Mucosa of stomach (tissue), 1 donor: ENCODE results near the gene MPDZ.

Experiments
- H3K27me3 ChIP-seq: one replicate; pipeline ENCODE4 v1.7.0; 2013; ENCODE audit warnings: mild to moderate bottlenecking, low read length; ENCODE audit not compliant: control insufficient read depth, insufficient read depth
- H3K36me3 ChIP-seq: one replicate; pipeline ENCODE4 v1.7.0; 2013; ENCODE audit warnings: low read length; ENCODE audit not compliant: control insufficient read depth, insufficient read depth
- H3K4me1 ChIP-seq: one replicate; pipeline ENCODE4 v1.7.0; 2013; ENCODE audit warnings: mild to moderate bottlenecking, low read length; ENCODE audit not compliant: control insufficient read depth, insufficient read depth
- H3K4me3 ChIP-seq: one replicate; pipeline ENCODE4 v1.7.0; 2013; ENCODE audit warnings: low read length
- H3K9ac ChIP-seq: one replicate; pipeline ENCODE4 v1.7.0; 2013; ENCODE audit warnings: mild to moderate bottlenecking, low read length, moderate library complexity
- H3K9me3 ChIP-seq: one replicate; pipeline ENCODE4 v1.7.0; 2013; ENCODE audit warnings: mild to moderate bottlenecking, low read length, moderate library complexity; ENCODE audit not compliant: control insufficient read depth
- donor health status: Pancreatic carcinoma.

The MPDZ gene

GRCh38 chr9:13171261-13171660 is 108.2 kb downstream of the MPDZ start:
- H3K4me1 ChIP-seq, result no peaks in the 10 kb centered on the region
- H3K9me3 ChIP-seq, result no peaks in the 10 kb centered on the region
- no peak overlapping the region for H3K9ac ChIP-seq
- H3K27me3 ChIP-seq, result no peaks in the 10 kb centered on the region
- H3K4me3 ChIP-seq, result no peak overlapping the region
- H3K36me3 ChIP-seq, result no peaks in the 10 kb centered on the region

DNA sequence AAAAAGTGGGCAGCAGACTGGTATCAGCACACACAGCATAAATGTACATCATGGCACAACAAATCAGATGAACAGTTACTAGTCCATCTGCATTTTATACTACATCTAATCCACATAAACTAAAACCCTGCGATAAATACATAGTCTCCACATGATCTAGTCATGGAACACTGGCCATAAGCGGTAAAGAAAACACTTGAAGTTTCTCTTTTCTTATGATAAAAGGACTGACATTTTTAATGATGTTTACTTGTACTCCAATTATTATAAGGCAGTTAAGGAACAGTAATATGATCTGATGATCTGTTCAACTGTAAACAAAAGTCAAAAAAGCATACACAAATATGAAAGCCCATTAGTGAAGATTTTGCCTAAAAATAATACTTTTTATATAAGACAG is 112.5 kb downstream of the MPDZ start:
- no peaks in the 10 kb centered on the region for H3K27me3 ChIP-seq
- no peaks in the 10 kb centered on the region for H3K4me1 ChIP-seq
- no peak overlapping the region for H3K9ac ChIP-seq
- no peaks in the 10 kb centered on the region for H3K36me3 ChIP-seq
- H3K4me3 ChIP-seq, result no peak overlapping the region
- no peaks in the 10 kb centered on the region for H3K9me3 ChIP-seq

DNA sequence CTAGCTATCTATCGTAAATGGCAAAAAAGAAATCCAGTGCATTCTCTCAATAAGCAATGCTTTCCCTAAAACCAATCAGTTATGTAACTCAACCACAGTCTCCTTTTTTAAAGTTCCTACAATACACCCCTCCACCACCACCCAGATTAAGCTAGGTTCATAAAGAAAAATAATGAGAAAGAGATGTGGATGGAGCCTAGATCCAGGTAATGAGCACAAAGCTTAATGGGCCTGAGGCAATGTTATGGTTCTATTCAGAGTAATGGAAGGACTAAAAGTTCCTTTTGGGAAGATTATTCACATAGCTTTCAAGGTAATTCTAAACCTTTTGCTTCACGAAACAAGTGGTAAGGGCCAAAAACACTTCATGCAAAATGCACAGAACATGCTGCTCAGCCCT is 113.5 kb downstream of the MPDZ start:
- Histone ChIP-seq H3K27me3 (no peaks in the 10 kb centered on the region), H3K4me1 (no peaks in the 10 kb centered on the region), H3K9ac (no peak overlapping the region), H3K36me3 (no peaks in the 10 kb centered on the region), H3K9me3 (no peaks in the 10 kb centered on the region), H3K4me3 (no peak overlapping the region)

GRCh38 chr9:13165236-13165945 is 114.1 kb downstream of the MPDZ start:
- Histone ChIP-seq H3K9ac (no peak overlapping the region), H3K36me3 (no peaks in the 10 kb centered on the region), H3K27me3 (no peaks in the 10 kb centered on the region), H3K4me3 (no peak overlapping the region), H3K4me1 (no peaks in the 10 kb centered on the region), H3K9me3 (no peaks in the 10 kb centered on the region)

- Histone ChIP-seq H3K36me3 (no peaks in the 10 kb centered on the region), H3K9me3 (no peaks in the 10 kb centered on the region)
Observed at GRCh38 chr9:13163946-13164345, 115.5 kb downstream of the MPDZ start.

GRCh38 chr9:13163287-13163686 is 116.2 kb downstream of the MPDZ start:
- Histone ChIP-seq H3K36me3 (no peaks in the 10 kb centered on the region), H3K9ac (no peak overlapping the region), H3K27me3 (no peaks in the 10 kb centered on the region), H3K4me1 (no peaks in the 10 kb centered on the region), H3K4me3 (no peak overlapping the region), H3K9me3 (no peaks in the 10 kb centered on the region)

More at GRCh38 chr9:13163946-13164345, 115.5 kb downstream of the MPDZ start:
- Histone ChIP-seq H3K9ac (no peak overlapping the region), H3K27me3 (no peaks in the 10 kb centered on the region), H3K4me1 (no peaks in the 10 kb centered on the region), H3K4me3 (no peak overlapping the region)

DNA sequence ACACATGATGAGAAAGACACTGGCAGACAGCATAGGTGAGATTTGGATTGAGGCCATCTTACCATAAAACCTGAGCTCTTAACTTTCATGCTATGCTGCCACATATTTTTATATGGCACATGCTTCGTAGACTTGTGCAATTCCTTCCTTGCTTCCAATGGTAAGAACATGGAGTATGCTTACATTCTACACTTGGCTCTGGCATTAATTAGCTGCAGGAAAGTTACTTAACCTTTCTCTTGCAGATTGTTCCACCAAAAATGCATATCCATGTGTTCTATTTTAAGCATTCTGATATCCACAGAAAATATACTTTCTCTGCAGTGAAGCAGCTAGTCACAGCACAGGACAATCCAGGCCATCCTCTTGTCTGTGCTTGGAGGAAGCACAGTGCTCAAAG is 119.4 kb downstream of the MPDZ start:
- H3K4me3 ChIP-seq, result no peak overlapping the region
- H3K9ac ChIP-seq, result no peak overlapping the region
- H3K27me3 ChIP-seq, result no peaks in the 10 kb centered on the region
- H3K9me3 ChIP-seq, result no peaks in the 10 kb centered on the region
- H3K4me1 ChIP-seq, result no peaks in the 10 kb centered on the region
- no peaks in the 10 kb centered on the region for H3K36me3 ChIP-seq

- H3K4me3 ChIP-seq, result no peak overlapping the region
- no peak overlapping the region for H3K9ac ChIP-seq
- no peaks in the 10 kb centered on the region for H3K36me3 ChIP-seq
- no peaks in the 10 kb centered on the region for H3K27me3 ChIP-seq
- H3K9me3 ChIP-seq, result no peaks in the 10 kb centered on the region
- no peaks in the 10 kb centered on the region for H3K4me1 ChIP-seq
Observed at GRCh38 chr9:13158986-13159385, 120.5 kb downstream of the MPDZ start.

DNA sequence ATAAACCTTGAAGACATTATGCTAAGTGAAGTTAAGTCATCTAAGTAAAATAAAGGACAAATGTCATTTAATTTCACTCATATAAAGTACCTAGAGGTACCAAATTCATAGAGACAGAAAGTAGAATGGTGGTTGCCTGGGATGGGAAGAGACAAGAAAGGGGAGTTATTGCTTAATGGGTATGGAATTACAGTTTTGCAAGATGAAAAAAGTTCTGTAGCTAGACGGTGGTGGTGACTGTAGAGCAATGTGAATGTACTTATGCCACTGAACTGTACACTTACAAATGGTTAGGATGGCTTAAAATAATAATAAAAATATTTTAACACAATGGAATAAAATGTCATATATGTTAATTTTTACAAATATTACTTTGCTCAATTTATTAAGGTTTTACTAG is 128.0 kb downstream of the MPDZ start:
- Histone ChIP-seq H3K27me3 (no peaks in the 10 kb centered on the region), H3K4me1 (no peaks in the 10 kb centered on the region), H3K36me3 (no peaks in the 10 kb centered on the region), H3K4me3 (no peak overlapping the region), H3K9ac (no peak overlapping the region), H3K9me3 (no peaks in the 10 kb centered on the region)

- H3K4me1 ChIP-seq, result no peaks in the 10 kb centered on the region
- H3K36me3 ChIP-seq, result no peaks in the 10 kb centered on the region
- no peaks in the 10 kb centered on the region for H3K9me3 ChIP-seq
- no peak overlapping the region for H3K4me3 ChIP-seq
- H3K9ac ChIP-seq, result no peak overlapping the region
- no peaks in the 10 kb centered on the region for H3K27me3 ChIP-seq
Observed at GRCh38 chr9:13149454-13149853, 130.0 kb downstream of the MPDZ start.

- Histone ChIP-seq H3K4me1 (no peaks in the 10 kb centered on the region), H3K4me3 (no peak overlapping the region), H3K27me3 (no peaks in the 10 kb centered on the region), H3K36me3 (no peaks in the 10 kb centered on the region), H3K9ac (no peak overlapping the region), H3K9me3 (no peaks in the 10 kb centered on the region)
Observed at GRCh38 chr9:13146840-13147239, 132.7 kb downstream of the MPDZ start.

DNA sequence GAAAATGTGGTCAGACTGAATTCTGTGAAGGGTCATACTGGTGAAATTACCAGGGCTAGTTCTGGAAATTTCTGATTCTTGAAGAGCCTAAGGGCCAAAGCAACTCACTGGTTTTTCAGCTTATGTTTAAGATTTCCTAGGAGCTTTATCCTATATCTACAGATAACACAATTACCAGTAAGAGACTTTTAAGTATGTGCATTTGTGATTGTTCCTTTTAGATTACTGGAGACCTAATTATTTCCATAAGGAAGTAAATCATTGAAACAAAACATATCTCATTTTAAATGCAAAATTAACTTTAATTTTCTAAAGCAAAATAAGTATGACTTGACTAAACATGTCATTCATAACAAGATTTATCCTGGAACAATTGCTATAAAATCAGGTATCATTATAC is 134.2 kb downstream of the MPDZ start:
- Histone ChIP-seq H3K9ac (no peak overlapping the region), H3K36me3 (no peaks in the 10 kb centered on the region), H3K4me1 (no peaks in the 10 kb centered on the region), H3K27me3 (no peaks in the 10 kb centered on the region), H3K4me3 (no peak overlapping the region), H3K9me3 (no peaks in the 10 kb centered on the region)
